GM18505 (cell line): ENCODE measurements around the gene PCSK5.

Experiments
- ATAC-seq: cut with Tn5 transposase; IDR thresholded peaks from one replicate; pipeline ENCODE4 v1.9.1; 2021; ENCODE audit not compliant: unreplicated experiment
- POLR2A ChIP-seq: IDR thresholded peaks from 4 replicates; pipeline ENCODE4 v1.6.1; 2011; ENCODE audit warnings: borderline replicate concordance; ENCODE audit not compliant: insufficient read depth, insufficient read length; ENCODE audit errors: extremely low read depth

Gene PCSK5

DNA sequence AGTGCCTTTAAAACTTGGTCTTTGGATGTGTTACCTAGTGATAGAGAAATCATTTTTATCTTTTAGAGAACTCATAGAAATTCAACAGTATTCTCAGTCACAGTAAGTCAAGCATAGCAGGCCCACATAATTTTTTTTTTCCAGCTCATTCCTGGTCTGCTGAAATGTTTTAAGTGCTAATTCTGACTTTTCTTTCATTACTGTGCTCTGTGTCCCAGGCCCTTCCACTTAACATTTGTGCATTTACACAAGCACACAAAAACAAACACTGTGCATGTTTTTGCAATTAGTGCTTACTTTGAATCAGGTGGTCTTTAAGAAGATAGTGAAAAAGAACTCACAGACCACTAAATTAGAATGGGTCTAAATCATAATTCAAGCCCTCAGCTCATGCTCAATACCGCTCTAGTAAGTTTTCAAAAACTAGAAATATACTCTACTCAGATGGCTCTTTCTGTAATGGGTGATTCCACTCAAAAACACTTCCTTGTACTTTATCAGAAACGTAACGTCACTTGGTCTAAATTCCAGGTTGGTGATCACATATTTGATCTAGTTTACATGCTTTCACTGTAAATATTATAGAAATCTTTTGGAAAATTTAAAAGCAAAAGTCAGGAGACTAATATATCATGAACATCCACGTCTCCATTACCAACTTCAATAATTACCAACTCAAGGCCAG is 107.8 kb downstream of the PCSK5 start:
- ATAC-seq: no peak

DNA sequence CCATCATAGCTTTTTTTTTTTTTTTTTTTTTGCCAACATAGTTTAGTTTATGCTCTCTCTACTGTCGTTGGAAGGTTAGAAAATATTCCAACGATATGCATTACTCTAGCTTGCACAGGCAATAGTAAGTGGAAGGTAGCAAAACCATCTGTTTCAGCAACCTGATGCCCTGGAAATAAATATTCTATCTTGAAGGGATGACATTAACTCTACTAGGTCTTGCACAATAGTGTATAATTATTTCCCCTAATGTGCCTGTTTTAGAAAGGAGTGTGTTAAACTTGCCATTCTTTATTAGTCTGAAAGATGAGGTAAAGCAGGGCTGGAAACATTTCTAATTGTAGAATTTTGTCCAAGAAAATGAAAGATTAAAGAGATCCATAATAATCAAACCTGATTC is 111.0 kb downstream of the PCSK5 start:
- ATAC-seq: no peak
- TF ChIP-seq POLR2A: no peak

More for the DNA sequence above, 107.8 kb downstream of the PCSK5 start:
- TF ChIP-seq POLR2A: no peak

DNA sequence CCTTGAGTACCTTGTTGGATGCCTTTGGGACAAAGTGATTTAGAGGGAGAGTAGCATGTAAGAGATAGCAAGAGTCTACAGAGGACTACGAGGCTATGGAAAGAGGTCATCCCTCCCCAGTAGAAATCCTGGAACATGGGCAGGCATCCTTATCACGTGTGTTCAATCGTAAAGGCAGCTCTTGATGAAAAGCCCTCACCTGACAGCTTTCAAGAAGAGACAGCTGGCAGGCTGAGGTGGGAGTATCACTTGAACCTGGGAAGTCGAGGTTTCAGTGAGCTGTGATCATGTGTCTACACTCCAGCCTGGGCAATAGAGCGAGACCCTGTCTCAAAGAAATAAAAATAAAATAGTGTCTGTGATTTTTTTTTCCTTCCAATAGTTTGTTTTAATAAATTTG is 112.6 kb downstream of the PCSK5 start:
- ATAC-seq: no peak
- no peak for TF ChIP-seq POLR2A

DNA sequence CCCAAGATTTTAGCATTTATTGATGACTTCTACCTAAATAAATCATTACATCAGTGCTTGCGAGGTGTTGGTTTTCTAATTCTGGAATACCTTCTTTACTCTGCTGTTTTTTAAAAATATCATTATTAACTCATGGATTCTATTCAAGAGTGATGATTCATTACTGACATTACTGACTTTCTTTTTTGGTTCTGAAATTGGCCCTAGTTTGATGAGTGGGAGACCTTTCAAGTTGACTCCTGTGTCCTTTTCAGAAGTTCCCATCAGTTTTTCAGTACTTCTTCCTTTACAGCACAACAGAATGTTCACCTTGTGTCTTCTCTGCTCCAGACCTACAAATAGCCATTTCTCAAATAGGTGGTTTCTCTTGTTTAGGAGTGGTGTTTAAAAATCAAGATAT is 114.1 kb downstream of the PCSK5 start:
- ATAC-seq: peak; percentile 78
- no peak for TF ChIP-seq POLR2A

DNA sequence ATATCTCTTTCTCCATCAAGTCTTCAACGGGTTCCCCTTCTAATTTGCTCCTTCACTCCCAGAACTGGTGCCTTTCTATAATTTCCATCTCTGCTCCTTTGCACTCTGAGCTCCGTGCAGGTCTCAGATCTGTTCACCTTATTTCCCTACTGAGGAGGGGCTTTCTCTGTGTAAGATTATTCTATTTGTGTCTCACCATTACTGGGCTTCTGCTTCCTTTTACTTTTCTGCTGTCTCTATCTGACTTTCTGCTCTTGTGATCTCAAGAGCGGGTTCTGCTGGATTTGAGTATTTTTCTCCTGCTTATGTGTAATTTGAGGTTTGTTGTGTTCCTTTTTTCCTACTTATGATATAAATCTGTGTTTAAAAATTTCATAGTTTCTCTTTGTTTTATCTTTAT is 117.5 kb downstream of the PCSK5 start:
- no peak for ATAC-seq

DNA sequence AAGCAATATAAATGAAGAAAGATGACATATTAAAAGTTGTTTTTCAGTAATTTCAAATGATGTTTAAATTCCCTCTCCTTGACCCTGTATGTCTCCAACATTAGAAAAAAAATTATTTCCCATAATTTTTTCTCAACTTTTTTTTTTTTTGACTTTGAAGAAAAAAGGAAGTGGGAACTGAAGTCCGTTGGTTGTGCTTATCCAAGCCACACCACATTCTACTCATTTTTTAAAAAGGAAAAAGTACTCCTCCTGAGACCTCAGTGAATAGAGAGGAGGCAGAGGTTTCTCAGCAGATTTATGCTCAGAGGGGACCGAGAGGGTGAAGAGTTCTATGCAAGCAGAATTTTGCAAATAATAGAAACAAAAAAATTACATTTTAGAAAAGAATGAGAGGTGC is 123.3 kb downstream of the PCSK5 start:
- no peak for TF ChIP-seq POLR2A

More for the DNA sequence above, 117.5 kb downstream of the PCSK5 start:
- no peak for TF ChIP-seq POLR2A

DNA sequence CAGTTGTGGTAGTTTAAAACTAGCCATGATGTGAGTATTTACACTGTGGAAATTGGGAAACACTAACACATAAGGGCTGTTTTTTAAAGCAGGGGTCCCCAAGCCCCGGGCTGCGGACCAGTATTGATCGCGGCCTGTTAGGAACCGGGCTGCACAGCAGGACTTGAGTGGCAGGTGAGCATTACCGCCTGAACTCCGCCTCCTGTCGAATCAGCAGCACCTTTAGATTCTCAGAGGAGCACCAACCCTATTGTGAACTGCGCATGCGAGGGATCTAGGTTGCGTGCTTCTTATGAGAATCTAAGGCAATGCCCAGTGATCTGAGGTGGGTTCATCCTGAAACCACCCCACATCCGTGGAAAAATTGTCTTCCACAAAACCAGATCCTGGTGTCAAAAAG is 127.8 kb downstream of the PCSK5 start:
- no peak for ATAC-seq
- no peak for TF ChIP-seq POLR2A

More for the DNA sequence above, 123.3 kb downstream of the PCSK5 start:
- no peak for ATAC-seq

DNA sequence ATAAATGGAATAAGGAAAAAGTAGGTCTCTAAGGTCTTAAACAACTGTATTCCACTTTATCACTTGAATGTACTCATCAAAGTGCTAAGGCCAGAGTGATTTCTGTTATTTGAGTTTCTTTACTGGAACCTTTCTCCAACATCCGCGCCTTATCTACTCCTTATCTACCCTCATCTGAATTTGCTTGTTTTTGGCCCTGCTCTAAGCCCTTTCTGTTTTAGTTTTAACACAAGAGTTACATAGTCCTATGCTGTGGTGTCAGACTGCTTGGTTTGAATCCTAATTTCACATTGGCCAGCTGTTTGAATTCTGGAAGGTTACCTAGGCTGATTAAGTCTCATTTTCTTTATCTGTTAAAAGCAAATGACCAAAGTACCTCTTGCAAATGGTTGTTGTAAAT is 128.3 kb downstream of the PCSK5 start:
- TF ChIP-seq POLR2A: no peak
- no peak for ATAC-seq

DNA sequence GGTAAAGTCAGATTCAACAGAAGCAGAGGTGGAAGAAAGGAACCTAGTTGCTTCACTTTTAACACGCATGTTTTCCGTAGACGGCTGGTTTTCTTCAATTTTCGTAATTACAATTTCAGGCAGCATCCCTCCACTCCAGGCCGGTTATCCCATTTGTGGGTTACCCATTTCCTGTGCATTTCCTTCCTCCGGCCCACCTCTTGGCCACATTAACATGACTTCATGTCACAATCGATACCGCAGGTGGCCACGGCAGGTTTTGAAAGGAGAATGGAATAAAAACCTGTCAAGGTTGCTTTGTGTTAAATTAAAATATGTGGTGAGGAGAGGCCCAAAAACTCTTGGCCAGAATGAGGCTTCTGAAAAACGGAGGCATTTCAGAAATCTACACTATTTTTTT is 130.2 kb downstream of the PCSK5 start:
- no peak for TF ChIP-seq POLR2A

DNA sequence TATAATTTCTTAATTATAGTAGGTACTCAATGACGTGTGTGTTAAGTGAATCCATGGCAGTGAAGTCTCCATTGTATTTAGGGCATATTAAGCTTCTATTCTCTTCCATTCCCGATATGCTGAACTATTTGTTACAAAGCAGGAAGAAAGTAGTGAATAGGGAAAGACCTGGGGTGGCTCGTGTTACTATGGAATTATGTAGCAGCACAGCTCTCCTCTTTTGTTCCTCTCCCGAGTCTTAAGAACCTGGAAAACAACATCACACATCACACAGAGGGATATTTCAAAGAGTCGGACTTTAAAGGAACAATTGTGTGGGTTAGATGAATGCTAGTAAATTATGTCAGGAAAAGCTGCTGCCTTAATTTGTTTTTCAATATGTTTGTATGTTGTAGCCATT is 131.8 kb downstream of the PCSK5 start:
- no peak for TF ChIP-seq POLR2A
- no peak for ATAC-seq

More for the DNA sequence above, 130.2 kb downstream of the PCSK5 start:
- ATAC-seq: no peak

DNA sequence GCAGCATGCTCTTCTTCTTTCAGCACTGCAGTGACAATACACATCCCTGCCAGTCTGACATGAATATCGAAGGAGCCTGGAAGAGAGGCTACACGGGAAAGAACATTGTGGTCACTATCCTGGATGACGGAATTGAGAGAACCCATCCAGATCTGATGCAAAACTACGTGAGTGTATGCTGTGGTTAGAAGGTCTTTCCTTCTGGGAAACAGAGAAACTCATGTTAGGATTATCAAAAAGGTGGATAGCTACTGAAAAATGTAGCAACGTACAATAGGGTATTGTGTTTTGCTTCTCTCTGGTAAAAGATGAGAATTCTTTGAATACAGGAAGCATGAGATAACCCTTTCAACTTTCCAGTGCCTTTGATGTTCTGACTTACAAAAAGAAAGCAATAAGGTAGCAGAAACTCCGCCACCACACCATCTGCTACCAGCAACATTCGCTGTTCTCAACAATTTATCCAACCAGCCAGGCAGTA is 133.3 kb downstream of the PCSK5 start:
- no peak for TF ChIP-seq POLR2A
- no peak for ATAC-seq

DNA sequence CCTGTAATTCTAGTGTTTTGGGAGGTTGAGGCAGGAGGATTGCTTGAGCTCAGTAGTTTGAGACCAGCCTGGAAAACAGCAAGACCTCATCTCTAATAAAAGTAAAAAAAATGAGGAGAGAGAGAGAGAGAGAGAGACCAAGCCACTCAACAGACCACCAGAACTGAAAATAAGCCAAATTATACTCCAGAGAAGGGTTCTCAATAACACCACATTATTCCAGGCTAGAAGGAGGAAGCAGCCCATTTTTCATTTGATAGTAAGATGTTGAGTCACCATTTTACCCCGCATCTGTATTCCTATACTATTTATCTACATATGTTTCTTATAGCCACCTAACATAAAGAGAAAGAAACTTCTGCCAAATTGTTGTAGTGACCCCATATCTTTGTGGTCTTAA is 134.8 kb downstream of the PCSK5 start:
- TF ChIP-seq POLR2A: no peak
- no peak for ATAC-seq

DNA sequence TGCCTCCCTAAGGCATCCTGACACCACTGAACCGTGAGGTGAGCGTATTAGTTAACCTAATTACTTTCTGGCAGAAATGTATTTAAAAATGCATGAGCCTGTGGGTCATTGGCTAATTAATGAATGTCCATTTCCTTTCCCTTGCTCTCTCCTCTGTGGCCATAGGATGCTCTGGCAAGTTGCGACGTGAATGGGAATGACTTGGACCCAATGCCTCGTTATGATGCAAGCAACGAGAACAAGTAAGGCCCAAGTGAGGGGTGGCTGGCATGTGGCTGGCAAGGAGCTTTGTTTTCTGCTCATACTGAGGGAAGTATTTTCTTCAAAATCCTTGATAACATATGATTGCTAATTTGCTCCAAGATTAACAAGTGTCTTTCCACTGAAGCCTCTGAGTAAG is 136.3 kb downstream of the PCSK5 start:
- no peak for TF ChIP-seq POLR2A
- ATAC-seq: no peak

DNA sequence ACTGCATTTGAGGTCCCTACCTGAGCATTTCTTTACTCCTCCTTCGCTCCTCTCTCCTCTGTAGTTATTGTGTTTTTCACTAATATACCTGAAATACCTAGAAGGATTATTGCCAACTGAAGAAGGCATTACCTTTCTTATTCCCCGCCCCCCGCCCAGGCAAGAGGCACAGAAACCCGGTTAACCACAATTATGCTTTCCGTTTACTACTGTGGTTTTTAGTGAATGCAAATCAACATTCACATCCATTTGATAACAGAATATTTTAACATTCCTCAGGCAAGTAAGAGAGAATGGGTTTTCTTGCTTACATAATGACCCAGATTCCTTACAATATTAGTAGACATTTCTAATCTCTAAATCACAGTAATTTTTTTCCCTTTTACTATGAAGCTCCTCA is 136.9 kb downstream of the PCSK5 start:
- no peak for ATAC-seq
- TF ChIP-seq POLR2A: no peak

DNA sequence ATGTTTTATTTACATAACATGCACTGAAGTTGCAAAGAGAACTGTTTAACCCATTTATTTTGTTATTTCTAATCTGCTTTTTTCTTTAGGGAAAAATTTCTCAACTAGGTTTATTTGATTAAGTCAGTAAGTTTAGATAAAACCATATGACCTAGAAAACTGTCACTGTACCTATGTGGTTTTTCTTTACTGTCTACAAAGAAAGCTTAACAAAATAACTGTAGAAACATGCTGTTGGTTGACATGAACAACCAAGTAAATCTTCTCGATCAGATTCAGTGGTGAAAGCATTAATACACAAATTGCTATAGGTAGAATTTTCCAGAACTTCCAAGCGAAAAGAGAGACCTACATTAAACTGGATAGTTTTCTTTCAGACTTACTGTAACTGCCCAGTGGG is 137.4 kb downstream of the PCSK5 start:
- TF ChIP-seq POLR2A: no peak
- ATAC-seq: no peak

DNA sequence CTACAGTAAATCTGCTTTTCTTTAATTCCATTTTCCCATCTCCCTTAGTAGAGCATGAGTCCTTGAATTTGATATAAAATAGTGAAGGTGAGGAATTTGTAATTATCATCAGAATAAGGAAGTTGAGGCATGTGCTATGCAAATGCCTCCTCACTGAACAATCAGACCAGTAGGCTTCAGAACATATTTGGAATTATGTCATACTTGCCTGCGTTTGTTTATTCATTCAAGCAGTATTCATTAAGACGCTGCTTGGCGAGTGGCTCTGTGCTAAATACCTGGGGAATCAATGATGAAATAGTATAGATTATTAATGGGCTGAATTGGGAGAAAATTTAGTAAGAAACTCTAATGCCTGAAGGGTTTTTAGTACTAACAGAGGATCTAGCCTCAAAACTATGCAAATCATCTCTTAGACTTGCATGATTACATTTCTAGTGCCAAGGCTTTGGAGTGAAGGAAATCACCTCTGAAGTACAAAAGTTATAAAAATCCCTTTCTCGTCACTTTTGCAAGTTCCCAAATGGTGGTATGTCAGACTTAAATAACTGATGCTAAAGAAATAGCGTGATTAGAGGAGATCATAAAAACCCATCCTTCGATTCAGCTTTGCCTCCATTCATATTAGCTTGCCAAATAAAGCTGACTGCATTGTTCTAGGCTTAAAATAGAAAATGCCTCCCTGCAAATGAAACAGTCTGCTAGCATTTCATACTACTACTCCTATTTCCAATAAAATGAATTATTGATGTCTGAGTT is 141.7 kb downstream of the PCSK5 start:
- ATAC-seq: no peak
- no peak for TF ChIP-seq POLR2A
